ENCODE results near the gene CYB561A3. TPM values are rescaled to one million over a fixed set of nuclear protein-coding genes. Genes with fewer than 3 reads are reported as not detected.

Gene CYB561A3
- total and polyA plus RNA-seq, 2 of the 13 experiments (the other 11 are each of a cell fraction or from before 2014, with no cell fraction given) = 11.4 to 14.9 TPM

GRCh38 chr11:61309141-61309540 lies 52.5 kb downstream of the CYB561A3 start:
- ATAC-seq = no peak
- no peak for FAIRE-seq
- TF ChIP-seq, protein P1, sequence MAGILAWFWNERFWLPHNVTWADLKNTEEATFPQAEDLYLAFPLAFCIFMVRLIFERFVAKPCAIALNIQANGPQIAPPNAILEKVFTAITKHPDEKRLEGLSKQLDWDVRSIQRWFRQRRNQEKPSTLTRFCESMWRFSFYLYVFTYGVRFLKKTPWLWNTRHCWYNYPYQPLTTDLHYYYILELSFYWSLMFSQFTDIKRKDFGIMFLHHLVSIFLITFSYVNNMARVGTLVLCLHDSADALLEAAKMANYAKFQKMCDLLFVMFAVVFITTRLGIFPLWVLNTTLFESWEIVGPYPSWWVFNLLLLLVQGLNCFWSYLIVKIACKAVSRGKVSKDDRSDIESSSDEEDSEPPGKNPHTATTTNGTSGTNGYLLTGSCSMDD (CRISPR knock-in tag; IDR thresholded peaks at IDR 0.05) = no peak
- no peak for TF ChIP-seq SP5 (CRISPR knock-in tag; IDR thresholded peaks at IDR 0.05; ENCODE audit: borderline replicate concordance, low read depth)
- TF ChIP-seq, protein P2, sequence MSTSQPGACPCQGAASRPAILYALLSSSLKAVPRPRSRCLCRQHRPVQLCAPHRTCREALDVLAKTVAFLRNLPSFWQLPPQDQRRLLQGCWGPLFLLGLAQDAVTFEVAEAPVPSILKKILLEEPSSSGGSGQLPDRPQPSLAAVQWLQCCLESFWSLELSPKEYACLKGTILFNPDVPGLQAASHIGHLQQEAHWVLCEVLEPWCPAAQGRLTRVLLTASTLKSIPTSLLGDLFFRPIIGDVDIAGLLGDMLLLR (CRISPR knock-in tag; IDR thresholded peaks at IDR 0.05) = no peak
- TF ChIP-seq, protein P3, sequence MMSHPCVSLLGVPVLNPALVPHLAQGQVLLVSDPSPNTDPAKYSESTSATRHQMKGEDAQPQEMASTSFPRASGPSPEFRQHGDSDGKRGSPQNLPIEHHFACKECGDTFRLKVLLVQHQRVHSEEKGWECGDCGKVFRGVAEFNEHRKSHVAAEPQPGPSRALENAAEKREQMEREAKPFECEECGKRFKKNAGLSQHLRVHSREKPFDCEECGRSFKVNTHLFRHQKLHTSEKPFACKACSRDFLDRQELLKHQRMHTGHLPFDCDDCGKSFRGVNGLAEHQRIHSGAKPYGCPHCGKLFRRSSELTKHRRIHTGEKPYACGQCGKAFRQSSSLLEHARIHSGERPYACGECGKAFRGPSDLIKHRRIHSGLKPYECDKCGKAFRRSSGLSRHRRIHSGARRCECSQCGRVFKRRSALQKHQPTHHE (CRISPR knock-in tag; IDR thresholded peaks at IDR 0.05; ENCODE audit: borderline replicate concordance) = no peak
- no peak for TF ChIP-seq SKIL (CRISPR knock-in tag; IDR thresholded peaks at IDR 0.05; ENCODE audit: borderline replicate concordance)
- TF ChIP-seq BCL3 (CRISPR knock-in tag; IDR thresholded peaks at IDR 0.05) = no peak
- no peak for TF ChIP-seq RARA (CRISPR knock-in tag; IDR thresholded peaks at IDR 0.05)
- no peak for TF ChIP-seq SAFB2 (CRISPR knock-in tag; IDR thresholded peaks at IDR 0.05; ENCODE audit: borderline replicate concordance, low read depth)
- TF ChIP-seq DMAP1 (CRISPR knock-in tag; IDR thresholded peaks at IDR 0.05) = no peak
- no peak for TF ChIP-seq ZNF253 (CRISPR knock-in tag; IDR thresholded peaks at IDR 0.05; ENCODE audit: borderline replicate concordance)
- TF ChIP-seq ZNF431 (CRISPR knock-in tag; IDR thresholded peaks at IDR 0.05; ENCODE audit: borderline replicate concordance, low read depth) = no peak
- no peak for TF ChIP-seq ZNF839 (CRISPR knock-in tag; IDR thresholded peaks at IDR 0.05; ENCODE audit: borderline replicate concordance)
- TF ChIP-seq ZNF414 (CRISPR knock-in tag; IDR thresholded peaks at IDR 0.05) = no peak
- no peak for TF ChIP-seq ZNF335 (CRISPR knock-in tag; IDR thresholded peaks at IDR 0.05)
- Histone ChIP-seq H4K20me1 (ENCODE audit: insufficient read depth, low read length) (0 out of 2 replicates have a peak, but pooled peaks cover 6% of the 10 kb centered on the region), H3K9ac (ENCODE audit: insufficient read depth, low read depth, low read length) (no peak overlapping the region), H3K36me3 (replicated peaks in 1 of 2; ENCODE audit: control insufficient read depth in 1 of 2, insufficient read depth in 2 of 2, low read length in 2 of 2) (peaks cover 57 to 95% of the 10 kb centered on the region in 2 experiments), H3K4me2 (ENCODE audit: low read depth, low read length) (no peak overlapping the region), H3K79me2 (ENCODE audit: insufficient read depth, low read length) (peaks cover 3% of the 10 kb centered on the region), H3K4me1 (ENCODE audit: insufficient read depth, low read length) (no peaks in the 10 kb centered on the region), H3K27me3 (ENCODE audit: control insufficient read depth in 1 of 2, insufficient read depth in 2 of 2, low read length in 2 of 2) (no peaks in the 10 kb centered on the region), H3K4me3 (replicated peaks in 1 of 3; ENCODE audit: insufficient read depth in 1 of 3, low read depth in 2 of 3, low read length in 3 of 3) (no peak overlapping the region), H2AFZ (ENCODE audit: low read length) (no peak overlapping the region), H3K27ac (ENCODE audit: extremely low read length, insufficient read depth, low read length) (no peak overlapping the region), H3K9me3 (ENCODE audit: low read length) (no peaks in the 10 kb centered on the region)
- in situ Hi-C loops (cut with HindIII; ENCODE audit: extremely low pct_ligation_motif_present, low pct_unique_long_range_greater_than_20kb) = no loop called here
- 96% methylated on average over 4 of the region's 4 CpGs for WGBS (ENCODE audit: low lambda C conversion rate)
- intact Hi-C loops (cut with micrococcal nuclease; ENCODE audit: unreplicated experiment) = no loop called here
- ChIA-PET CTCF (ENCODE audit: low intra/inter-chr PET ratio, low total read pairs) (no interaction called here), POLR2A (interaction anchor here (1.6 kb wide), 1 partner anchor 10 kb away, joined by 4 read pairs; no protein-coding TSS in a partner anchor)
- no TSS peak for BruUV-seq (replicated peaks)
- DNase-seq (ENCODE audit: low spot score) = no peak

Data from HepG2 (cell line).